Adrenal gland (tissue), 5 donors: ENCODE results near the gene SLC36A4.

Source experiments
- CTCF ChIP-seq, 6 experiments: fragments of 450-650 bp in 4 of 6; fragments of 200-600 bp in 2 of 6; sonication (generic) in 1 of 6; IDR thresholded peaks; 1 replicate in 5 of 6; 2 replicates in 1 of 6; pipeline versions ENCODE4 v1.5.1 to v1.8.0; 2016 to 2021; ENCODE audit warnings: antibody characterized with exemption in 6 of 6, mild to moderate bottlenecking in 2 of 6, moderate library complexity in 1 of 6
- POLR2A ChIP-seq, 2 donors: fragments of 450-650 bp; IDR thresholded peaks; one replicate each; pipeline ENCODE4 v1.6.1; 2017; ENCODE audit warnings: antibody characterized with exemption in 2 of 2, mild to moderate bottlenecking in 2 of 2, moderate library complexity in 1 of 2
- donor health status: DM: no; HTN: no; CAD: no.

DNA sequence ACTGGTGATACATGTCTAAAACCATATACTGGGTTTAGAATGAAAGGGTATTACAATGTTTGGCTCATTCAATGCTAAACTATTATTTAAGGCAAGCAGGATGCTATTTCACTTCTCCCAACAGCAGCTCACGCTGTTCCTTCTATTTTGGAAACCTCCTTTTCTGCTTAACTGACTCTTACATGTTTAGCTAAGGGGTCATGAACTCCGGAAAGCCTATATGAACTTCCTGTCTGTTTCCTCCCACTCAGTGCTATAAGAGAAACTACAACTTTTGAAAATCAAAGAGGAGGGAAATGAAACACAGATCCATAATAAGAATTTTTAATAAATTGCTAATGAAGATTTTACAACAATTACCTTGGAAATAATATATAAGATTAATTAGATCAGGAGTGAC, 30.9 kb downstream of the SLC36A4 start:
- TF ChIP-seq CTCF (IDR thresholded peaks at IDR 0.05) (no peak), POLR2A (IDR thresholded peaks at IDR 0.05) (no peak)
